SIG-M5 treated with dmso at 0.1 percent for 504 hours (cell line): ENCODE results near the gene HSD3B7.

Experiments used
- DNase-seq: peaks from one replicate; lab custom pipeline; 2025; ENCODE audit not compliant: unreplicated experiment; lab: John Stamatoyannopoulos, UW

The HSD3B7 gene

GRCh38 chr16:30956601-30957455 is 28.2 kb upstream of the HSD3B7 start:
- DNase-seq: peak; percentile 86

- DNase-seq: peak; percentile 85
Measured at GRCh38 chr16:30957456-30958174, 27.4 kb upstream of the HSD3B7 start, which contains the start of gene SETD1A. TSS of gene SETD1A (plus strand) at chr16:30957754. CDS start at chr16:30958732, 978 bp downstream.

- DNase-seq: peak; percentile 44
Measured at GRCh38 chr16:30958175-30959079, 26.6 kb upstream of the HSD3B7 start.

- DNase-seq: no peak
Measured at GRCh38 chr16:30961384-30961783, 23.6 kb upstream of the HSD3B7 start.

- no peak for DNase-seq
Measured at GRCh38 chr16:30963925-30964511, 21.0 kb upstream of the HSD3B7 start.

GRCh38 chr16:30964574-30965226 is 20.3 kb upstream of the HSD3B7 start:
- DNase-seq: no peak

- DNase-seq: no peak
Measured at GRCh38 chr16:30965436-30965835, 19.6 kb upstream of the HSD3B7 start.

- DNase-seq: no peak
Measured at GRCh38 chr16:30966033-30966619, 18.9 kb upstream of the HSD3B7 start.

- no peak for DNase-seq
Measured at GRCh38 chr16:30967795-30968194, 17.2 kb upstream of the HSD3B7 start.

GRCh38 chr16:30969246-30969842 is 15.7 kb upstream of the HSD3B7 start:
- DNase-seq: no peak

- no peak for DNase-seq
Measured at GRCh38 chr16:30971298-30971697, 13.7 kb upstream of the HSD3B7 start.

- no peak for DNase-seq
Measured at GRCh38 chr16:30972872-30973271, 12.1 kb upstream of the HSD3B7 start.

GRCh38 chr16:30974348-30974747 is 10.7 kb upstream of the HSD3B7 start:
- no peak for DNase-seq

- DNase-seq: no peak
Measured at GRCh38 chr16:30976486-30976885, 8.5 kb upstream of the HSD3B7 start.

GRCh38 chr16:30977502-30977901 is 7.5 kb upstream of the HSD3B7 start:
- no peak for DNase-seq

GRCh38 chr16:30979170-30980022 is 5.6 kb upstream of the HSD3B7 start:
- DNase-seq: no peak

- no peak for DNase-seq
Measured at GRCh38 chr16:30980023-30980371, 5.0 kb upstream of the HSD3B7 start.

GRCh38 chr16:30980434-30980833 is 4.6 kb upstream of the HSD3B7 start:
- DNase-seq: no peak

- DNase-seq: no peak
Measured at GRCh38 chr16:30980959-30981358, 4.0 kb upstream of the HSD3B7 start.
